Measurements from ENCODE around the gene AFG1L. TPM values are rescaled to one million over a fixed set of nuclear protein-coding genes. Genes with fewer than 3 reads are reported as not detected.

AFG1L gene
- total RNA-seq, 2 experiments from 2014 or later, result 5.6 to 6.3 TPM

DNA sequence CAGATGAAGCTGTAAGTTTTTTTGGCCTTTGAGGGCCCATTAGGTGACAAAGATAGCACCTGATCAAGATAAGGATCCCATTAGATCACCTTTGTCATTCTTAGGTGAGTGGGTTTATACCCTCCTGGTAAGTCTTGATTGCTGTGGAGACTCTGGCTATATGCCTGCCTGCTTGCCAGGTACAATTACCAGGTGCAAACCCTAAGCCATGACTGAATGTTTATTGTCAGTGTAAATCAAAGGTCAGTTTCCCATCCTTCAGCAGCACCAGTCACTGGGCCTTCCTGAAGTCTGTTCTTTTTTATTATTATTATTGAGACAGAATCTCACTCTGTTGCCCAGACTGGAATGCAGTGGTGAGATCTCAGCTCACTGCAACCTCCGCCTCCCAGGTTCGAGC, 159.5 kb downstream of the AFG1L start:
- Mint-ChIP-seq H3K4me3 (no peak overlapping the region), H3K9me3 (no peaks in the 10 kb centered on the region), H3K27me3 (peaks cover 4% of the 10 kb centered on the region), H3K27ac (no peak overlapping the region), H3K36me3 (ENCODE audit: low read depth) (peaks cover 2% of the 10 kb centered on the region), H3K4me1 (ENCODE audit: low read depth) (peaks cover 7% of the 10 kb centered on the region)
- POLR2A ChIA-PET, result no interaction called here
- ATAC-seq, result no peak
- DNase-seq, result no peak
- CTCF ChIA-PET, result interaction anchor here (1.6 kb wide), 1 partner anchor 38 kb away, joined by 9 read pairs; no protein-coding TSS in a partner anchor
- TF ChIP-seq, protein P1, sequence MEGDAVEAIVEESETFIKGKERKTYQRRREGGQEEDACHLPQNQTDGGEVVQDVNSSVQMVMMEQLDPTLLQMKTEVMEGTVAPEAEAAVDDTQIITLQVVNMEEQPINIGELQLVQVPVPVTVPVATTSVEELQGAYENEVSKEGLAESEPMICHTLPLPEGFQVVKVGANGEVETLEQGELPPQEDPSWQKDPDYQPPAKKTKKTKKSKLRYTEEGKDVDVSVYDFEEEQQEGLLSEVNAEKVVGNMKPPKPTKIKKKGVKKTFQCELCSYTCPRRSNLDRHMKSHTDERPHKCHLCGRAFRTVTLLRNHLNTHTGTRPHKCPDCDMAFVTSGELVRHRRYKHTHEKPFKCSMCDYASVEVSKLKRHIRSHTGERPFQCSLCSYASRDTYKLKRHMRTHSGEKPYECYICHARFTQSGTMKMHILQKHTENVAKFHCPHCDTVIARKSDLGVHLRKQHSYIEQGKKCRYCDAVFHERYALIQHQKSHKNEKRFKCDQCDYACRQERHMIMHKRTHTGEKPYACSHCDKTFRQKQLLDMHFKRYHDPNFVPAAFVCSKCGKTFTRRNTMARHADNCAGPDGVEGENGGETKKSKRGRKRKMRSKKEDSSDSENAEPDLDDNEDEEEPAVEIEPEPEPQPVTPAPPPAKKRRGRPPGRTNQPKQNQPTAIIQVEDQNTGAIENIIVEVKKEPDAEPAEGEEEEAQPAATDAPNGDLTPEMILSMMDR (IDR thresholded peaks at IDR 0.05), result no peak
- intact Hi-C loops (cut with micrococcal nuclease), result no loop called here

DNA sequence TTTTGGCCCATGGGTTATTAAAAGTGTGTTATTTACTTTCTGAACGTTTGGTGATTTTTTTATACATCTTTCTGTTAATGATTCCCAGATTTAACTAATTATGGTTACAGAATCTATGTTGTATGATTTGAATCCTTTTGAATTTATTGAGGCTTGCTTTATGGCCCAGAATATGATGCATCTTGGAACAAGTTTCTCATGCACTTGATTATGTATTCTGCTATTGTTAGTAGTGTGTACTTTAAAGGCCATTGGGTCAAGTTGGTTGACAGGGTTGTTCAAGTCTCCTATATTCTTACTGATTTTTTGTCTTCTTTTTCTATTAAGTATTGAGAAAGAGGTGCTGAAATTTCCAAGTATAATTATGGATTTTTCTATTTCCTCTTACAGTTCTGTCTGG, 160.8 kb downstream of the AFG1L start:
- intact Hi-C loops (cut with micrococcal nuclease), result no loop called here
- CTCF ChIA-PET, result no interaction called here

DNA sequence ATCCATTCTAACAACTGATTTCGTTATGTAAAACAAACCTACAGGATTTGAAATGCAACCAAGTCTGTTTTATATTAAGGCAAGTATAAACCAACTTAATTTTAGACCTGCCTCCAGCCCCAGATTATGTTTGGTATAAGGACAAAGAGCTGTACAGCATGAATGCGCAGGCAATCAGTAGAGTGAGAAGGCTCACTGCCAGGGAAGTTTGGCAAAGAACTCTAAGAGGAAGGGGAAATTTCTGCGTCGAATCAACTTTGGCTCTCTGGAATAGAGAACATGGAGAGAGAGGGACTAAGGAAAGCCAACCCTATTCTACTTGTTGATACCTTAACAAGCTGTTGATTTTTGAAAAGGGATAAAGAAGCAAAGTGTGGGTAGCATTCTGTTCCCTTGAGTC, 168.9 kb downstream of the AFG1L start:
- Mint-ChIP-seq H3K9me3 (no peaks in the 10 kb centered on the region), H3K36me3 (ENCODE audit: low read depth) (peaks cover 2% of the 10 kb centered on the region), H3K27me3 (peaks cover 4% of the 10 kb centered on the region), H3K4me3 (no peak overlapping the region), H3K4me1 (ENCODE audit: low read depth) (no peaks in the 10 kb centered on the region), H3K27ac (no peak overlapping the region)
- DNase-seq, result no peak
- no peak for ATAC-seq
- CTCF ChIA-PET, result interaction anchor here (2.0 kb wide), 1 partner anchor 28 kb away, joined by 8 read pairs; no protein-coding TSS in a partner anchor
- POLR2A ChIA-PET, result interaction anchor here (0.7 kb wide), 1 partner anchor 301 kb away, joined by 3 read pairs; no protein-coding TSS in a partner anchor
- intact Hi-C loops (cut with micrococcal nuclease), result no loop called here
- TF ChIP-seq, protein P1 (IDR thresholded peaks at IDR 0.05), result no peak

More for the DNA sequence above, 160.8 kb downstream of the AFG1L start:
- peaks cover 4% of the 10 kb centered on the region for H3K27me3 Mint-ChIP-seq
- no peak overlapping the region for H3K27ac Mint-ChIP-seq
- TF ChIP-seq, protein P1 (IDR thresholded peaks at IDR 0.05), result no peak
- peaks cover 7% of the 10 kb centered on the region for H3K4me1 Mint-ChIP-seq (ENCODE audit: low read depth)
- H3K4me3 Mint-ChIP-seq, result no peak overlapping the region
- H3K36me3 Mint-ChIP-seq (ENCODE audit: low read depth), result peaks cover 2% of the 10 kb centered on the region
- ATAC-seq (no peak), DNase-seq (no peak)
- POLR2A ChIA-PET, result no interaction called here
- H3K9me3 Mint-ChIP-seq, result no peaks in the 10 kb centered on the region

DNA sequence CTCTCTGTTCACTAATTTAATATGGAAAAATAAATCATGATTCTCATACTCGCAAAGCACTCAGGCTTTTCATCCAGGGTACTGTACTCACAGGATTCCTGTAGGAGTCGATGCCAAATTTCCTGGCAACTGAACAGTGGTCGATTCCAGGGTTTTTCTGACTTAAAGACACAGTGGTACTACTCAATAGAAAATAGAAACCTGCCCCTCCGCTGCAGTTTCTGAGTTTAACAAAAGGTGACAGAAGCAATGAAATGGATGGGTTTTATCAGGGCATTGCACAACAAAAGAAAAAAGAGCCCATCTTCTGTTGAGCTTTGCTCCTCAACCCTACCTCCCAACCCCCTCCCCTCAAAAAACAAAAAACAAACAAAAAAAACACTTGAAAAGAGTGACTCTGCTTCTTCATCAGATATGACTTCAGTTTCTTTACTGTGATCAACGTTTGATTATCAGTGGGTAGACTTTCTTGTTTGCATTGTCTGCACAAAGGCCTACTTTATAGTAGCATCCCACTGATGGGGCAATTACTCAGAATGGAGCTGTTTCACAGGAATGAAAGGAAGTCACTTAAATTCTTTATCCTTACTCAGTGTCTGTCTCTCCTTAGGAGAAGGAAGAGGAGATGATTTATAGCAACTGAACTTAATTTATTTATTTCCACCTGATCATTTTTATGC, 169.7 kb downstream of the AFG1L start:
- ChIA-PET POLR2A (interaction anchor here (0.7 kb wide), 1 partner anchor 302 kb away, joined by 3 read pairs; no protein-coding TSS in a partner anchor), CTCF (interaction anchor here (0.7 to 2.0 kb wide), 3 partner anchors 27 to 185 kb away, joined by 3 to 8 read pairs (median 3); no protein-coding TSS in a partner anchor)
- H3K4me1 Mint-ChIP-seq (ENCODE audit: low read depth), result no peaks in the 10 kb centered on the region
- H3K36me3 Mint-ChIP-seq (ENCODE audit: low read depth), result no peaks in the 10 kb centered on the region
- H3K27me3 Mint-ChIP-seq, result no peaks in the 10 kb centered on the region
- intact Hi-C loops (cut with micrococcal nuclease), result no loop called here
- no peak for DNase-seq
- H3K9me3 Mint-ChIP-seq, result no peaks in the 10 kb centered on the region
- no peak overlapping the region for H3K27ac Mint-ChIP-seq
- TF ChIP-seq, protein P1 (IDR thresholded peaks at IDR 0.05), result no peak
- H3K4me3 Mint-ChIP-seq, result no peak overlapping the region
- no peak for ATAC-seq

DNA sequence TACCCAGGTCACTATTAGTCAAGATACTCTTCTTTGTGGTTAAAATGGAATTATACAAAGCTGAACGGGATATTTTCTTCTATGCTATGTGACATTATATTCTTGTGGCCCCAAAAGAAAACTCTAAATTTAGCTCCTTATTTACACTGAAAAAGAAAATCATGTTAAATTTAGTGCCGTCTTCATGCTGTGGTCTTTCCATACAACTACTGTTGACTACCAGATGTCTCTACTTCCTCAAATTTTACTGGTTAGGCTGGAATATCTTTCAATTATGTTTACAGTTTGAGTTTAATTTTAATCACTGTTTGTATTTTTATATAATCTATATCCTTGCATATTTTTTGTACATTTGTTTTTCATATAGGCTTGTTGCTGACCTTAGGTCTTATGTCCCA, 170.2 kb downstream of the AFG1L start:
- Mint-ChIP-seq H3K36me3 (ENCODE audit: low read depth) (no peaks in the 10 kb centered on the region), H3K9me3 (no peaks in the 10 kb centered on the region), H3K27ac (no peak overlapping the region), H3K4me1 (ENCODE audit: low read depth) (no peaks in the 10 kb centered on the region), H3K27me3 (no peaks in the 10 kb centered on the region), H3K4me3 (no peak overlapping the region)
- ChIA-PET CTCF (interaction anchor here (0.7 to 1.2 kb wide), 2 partner anchors 27 to 185 kb away, joined by 3 read pairs; no protein-coding TSS in a partner anchor), POLR2A (no interaction called here)
- intact Hi-C loops (cut with micrococcal nuclease), result no loop called here
- TF ChIP-seq, protein P1 (IDR thresholded peaks at IDR 0.05), result no peak
- ATAC-seq, result no peak
- DNase-seq, result no peak
